IPS-18c (cell line): ENCODE data around the gene PIK3R1.

ENCODE experiments used
- H3K4me3 ChIP-seq: 2 replicates; pipeline ENCODE4 v1.7.0; 2013; ENCODE audit warnings: low read depth, mild to moderate bottlenecking, low read length, moderate library complexity; ENCODE audit not compliant: insufficient read depth
- H3K9me3 ChIP-seq: one replicate; pipeline ENCODE4 v1.6.1; 2013; ENCODE audit warnings: mild to moderate bottlenecking, low read length, moderate library complexity; ENCODE audit not compliant: control insufficient read depth, insufficient read depth

PIK3R1 gene

GRCh38 chr5:68272289-68272688 lies 56.7 kb downstream of the PIK3R1 start:
- Histone ChIP-seq H3K9me3 (no peaks in the 10 kb centered on the region), H3K4me3 (no peak overlapping the region)

DNA sequence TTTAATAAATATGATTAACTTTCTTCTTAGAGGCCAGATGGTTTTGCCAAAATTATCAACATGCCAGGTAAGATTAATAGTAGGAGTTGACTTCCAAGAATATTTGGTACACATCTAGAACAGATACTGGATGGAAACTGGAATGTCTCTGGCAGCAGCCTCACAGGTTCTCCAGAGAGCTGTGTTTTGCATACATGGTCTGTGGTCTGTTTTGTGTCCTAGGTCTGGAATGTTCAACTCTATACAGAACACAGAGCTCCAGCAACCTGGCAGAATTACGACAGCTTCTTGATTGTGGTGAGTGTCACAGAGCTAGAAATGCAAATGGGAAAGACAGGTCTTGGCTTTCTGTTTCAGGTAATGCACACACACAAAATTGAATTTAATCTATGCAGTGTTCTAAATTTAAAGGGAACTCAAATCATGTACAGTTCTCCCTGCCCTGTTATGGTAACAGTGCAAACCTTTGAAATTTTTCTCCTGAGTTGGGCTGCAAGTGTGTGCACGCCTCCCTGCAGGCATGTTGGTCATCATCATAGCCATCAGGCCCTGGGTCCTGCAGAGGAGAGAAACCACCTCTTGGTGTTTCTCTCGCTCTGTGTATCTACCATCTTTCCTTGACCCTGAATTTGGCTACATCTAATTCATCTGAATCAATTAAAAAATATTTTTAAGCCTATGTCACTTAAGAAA lies 58.3 kb downstream of the PIK3R1 start:
- Histone ChIP-seq H3K9me3 (no peaks in the 10 kb centered on the region), H3K4me3 (no peak overlapping the region)

DNA sequence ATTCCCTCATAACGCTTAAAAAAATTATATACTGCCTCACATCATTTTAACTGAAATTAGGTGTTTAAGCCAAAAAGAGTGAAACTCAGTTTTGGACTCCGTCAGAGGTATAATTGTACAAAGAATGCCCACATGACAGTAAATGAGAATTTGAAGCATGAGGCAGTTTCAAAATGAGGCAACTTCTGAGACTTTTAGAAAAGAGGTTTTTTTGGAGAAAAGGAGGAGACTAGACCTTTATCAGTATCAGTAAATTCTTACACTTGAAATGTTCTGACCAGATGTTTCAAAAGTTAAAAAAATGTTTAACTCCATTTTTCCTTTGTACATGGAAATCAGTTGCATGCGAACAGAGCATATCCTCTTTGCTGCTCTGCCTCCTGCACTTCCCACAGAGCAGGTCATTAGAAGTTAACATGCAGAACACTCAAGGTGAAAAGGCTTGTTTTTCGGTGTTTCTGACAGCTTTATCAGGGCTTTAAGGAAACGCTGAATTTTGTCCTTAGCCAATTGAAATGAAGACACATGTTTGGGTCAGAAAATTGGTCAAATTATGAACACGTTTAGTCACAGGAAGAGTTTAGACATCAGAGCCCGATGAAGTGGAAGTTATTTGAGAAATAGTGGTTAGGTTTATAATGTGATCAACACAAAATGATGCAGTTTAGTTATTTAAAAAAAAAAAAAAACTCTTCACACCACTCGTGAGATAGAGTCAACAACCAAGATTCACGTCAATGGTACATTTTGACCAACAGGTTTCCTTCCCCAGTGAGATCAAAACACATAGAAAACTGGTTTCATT lies 59.5 kb downstream of the PIK3R1 start:
- H3K4me3 ChIP-seq = no peak overlapping the region

DNA sequence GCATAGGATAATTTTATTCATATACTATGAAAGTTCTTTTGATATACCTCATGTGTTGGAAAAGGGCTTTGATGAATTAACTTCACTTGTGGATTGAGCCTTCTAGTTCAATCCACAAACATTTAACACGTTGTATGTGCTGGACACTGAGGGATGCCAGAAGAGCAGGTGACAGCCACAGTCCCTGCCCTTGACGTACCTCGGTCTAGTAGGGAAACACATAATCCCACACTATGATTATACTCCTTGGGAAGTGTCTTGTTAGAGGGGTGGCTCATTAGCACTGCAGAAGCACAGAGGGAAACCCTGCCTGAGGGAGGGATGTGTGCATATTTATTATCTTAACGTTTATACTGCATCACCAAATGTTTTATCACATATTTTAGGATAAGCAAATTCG lies 61.2 kb downstream of the PIK3R1 start:
- Histone ChIP-seq H3K9me3 (no peaks in the 10 kb centered on the region), H3K4me3 (no peak overlapping the region)

More for the DNA sequence above, 59.5 kb downstream of the PIK3R1 start:
- H3K9me3 ChIP-seq = no peaks in the 10 kb centered on the region

DNA sequence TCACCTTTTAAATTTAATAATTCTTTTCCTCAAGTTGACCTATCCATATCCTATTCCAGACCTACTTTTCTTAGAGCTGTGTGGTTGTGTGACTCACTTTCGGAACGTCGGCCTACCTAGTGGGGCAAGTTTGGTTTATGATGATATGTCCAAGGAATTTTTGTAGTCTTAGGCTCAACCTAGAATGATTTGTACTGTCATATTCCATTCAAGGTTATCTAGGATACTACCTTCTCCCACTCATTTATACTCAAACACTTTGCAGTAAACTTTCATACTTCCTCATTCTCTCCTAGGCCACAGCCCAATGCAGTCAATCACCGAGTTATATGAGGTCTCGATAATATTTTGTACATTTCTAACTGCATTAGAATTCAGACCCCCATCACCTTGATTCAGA lies 61.9 kb downstream of the PIK3R1 start:
- Histone ChIP-seq H3K9me3 (no peaks in the 10 kb centered on the region), H3K4me3 (no peak overlapping the region)

DNA sequence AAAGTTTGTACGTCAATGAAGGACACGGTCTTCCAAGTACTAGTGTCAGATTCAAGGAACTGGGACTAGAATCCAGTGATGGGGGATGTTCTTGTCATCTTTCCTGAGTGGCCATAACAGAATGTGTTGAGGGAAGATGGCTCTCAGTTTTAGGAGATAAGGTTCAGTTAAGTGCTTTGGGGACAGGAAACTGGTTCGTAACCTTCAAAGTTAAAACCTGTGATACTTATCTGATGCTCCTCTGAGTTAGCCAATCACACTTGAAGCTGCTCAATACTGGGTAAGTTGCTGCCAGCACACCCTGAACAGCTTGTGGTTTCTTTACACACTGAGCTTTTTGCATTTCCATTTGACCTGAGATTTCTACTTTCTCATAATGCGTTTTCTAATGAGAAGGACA lies 64.4 kb downstream of the PIK3R1 start:
- no peak overlapping the region for H3K4me3 ChIP-seq
- H3K9me3 ChIP-seq = no peaks in the 10 kb centered on the region

DNA sequence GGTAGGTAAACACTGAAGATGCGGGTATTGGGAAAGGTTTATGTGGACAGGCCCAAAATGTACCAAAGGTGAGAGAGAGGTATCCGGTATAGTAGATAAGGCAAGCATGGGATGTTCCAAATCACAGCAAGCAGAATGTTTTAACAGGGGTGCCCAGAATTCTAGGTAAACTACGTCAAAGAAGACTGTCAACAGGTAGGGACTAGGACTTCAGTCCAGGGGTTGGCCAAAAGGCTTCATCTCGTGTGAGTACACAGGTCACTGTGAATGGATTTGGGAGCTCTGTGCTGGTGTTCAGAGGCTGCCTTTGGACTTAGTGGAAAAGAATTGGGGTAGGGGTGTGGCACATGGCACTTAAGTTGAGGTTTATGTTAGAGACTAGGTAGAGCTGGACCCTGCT lies 66.4 kb downstream of the PIK3R1 start:
- Histone ChIP-seq H3K9me3 (no peaks in the 10 kb centered on the region), H3K4me3 (no peak overlapping the region)

GRCh38 chr5:68283766-68284165 lies 68.2 kb downstream of the PIK3R1 start:
- H3K4me3 ChIP-seq = no peak overlapping the region

DNA sequence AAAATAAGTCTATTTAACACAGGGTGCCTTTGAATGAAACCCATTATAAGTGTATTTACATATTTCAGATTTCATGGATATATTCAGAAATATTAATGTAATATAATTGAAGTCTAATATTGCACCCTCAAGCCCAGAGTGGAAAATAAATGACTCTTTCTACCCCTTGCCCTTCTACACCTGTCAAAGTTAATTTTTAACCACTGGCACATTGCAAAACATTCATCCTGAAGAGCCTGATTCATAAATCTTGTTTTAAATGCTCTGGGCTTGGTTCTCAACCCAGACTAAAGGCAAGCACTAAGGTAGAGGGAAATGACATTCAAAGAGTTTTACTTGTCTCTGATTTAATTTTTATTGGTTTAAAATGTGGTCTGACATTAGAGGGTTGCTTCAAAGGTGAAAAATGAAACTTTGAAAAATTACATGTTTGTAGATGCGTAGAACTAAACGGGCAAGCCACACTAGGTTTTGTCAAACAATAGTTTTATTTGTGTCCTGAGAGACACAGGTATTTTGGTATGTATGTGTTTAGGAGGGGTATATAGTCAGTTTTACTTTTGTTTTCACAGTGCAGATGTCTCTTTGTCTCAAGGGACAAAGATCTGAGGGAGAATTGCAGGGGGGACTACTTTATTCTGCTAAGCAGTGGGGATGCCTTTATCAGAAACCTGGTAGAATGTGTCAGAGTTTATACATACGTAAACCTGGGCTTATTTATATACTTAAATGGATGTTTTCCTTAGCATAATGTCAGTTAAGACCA lies 69.7 kb downstream of the PIK3R1 start:
- Histone ChIP-seq H3K9me3 (no peaks in the 10 kb centered on the region), H3K4me3 (no peak overlapping the region)

More at GRCh38 chr5:68283766-68284165, 68.2 kb downstream of the PIK3R1 start:
- no peaks in the 10 kb centered on the region for H3K9me3 ChIP-seq

DNA sequence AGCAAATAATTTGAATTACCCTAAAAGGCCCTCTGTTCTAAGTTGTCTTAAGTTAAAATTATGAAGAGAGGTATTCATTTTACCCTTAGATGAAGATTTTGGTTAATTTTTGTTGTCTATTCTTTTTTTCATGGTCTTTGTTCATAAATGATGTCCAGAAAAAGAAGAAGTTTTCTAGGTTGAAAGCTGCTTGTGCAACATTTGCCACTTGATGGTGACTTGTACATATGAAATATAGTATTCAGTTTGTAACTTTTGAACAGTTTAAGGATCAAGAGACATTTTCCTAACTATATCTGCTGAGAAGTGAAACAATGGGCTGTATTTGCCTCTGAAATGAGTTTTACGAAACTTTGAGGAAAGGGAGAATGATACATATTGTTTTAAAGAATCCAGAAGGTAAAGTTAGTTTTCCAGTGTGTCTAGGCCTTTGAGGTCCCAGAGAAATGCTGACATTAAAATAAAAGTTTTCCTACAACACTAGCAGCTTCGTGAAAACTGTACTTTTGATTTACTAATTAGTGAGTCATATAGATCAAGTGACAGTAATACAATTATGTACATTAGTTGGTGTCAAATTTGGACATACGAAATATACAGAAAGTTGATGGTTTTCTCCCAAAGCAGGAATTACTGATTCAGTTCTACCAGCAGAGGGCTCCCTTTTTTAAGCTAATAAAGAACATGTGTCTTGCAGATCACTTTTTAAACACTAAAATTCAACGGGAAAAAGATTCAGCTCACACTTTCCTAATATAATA lies 70.5 kb downstream of the PIK3R1 start:
- H3K4me3 ChIP-seq = no peak overlapping the region
- no peaks in the 10 kb centered on the region for H3K9me3 ChIP-seq

DNA sequence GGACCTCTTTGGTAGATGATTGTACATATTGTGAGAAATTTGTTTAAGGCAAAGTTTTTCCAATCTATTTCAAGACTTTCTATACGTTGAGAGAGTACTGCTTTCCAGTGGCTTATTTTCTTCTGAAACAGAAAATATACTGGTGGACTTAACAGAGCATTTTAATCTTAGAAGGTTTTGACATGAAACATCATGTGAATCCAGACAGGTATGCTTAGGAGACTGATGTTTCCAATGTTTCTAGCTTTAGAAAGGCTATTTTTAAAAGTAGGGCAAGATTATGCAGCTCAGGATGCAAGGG lies 71.0 kb downstream of the PIK3R1 start:
- Histone ChIP-seq H3K9me3 (no peaks in the 10 kb centered on the region), H3K4me3 (no peak overlapping the region)

DNA sequence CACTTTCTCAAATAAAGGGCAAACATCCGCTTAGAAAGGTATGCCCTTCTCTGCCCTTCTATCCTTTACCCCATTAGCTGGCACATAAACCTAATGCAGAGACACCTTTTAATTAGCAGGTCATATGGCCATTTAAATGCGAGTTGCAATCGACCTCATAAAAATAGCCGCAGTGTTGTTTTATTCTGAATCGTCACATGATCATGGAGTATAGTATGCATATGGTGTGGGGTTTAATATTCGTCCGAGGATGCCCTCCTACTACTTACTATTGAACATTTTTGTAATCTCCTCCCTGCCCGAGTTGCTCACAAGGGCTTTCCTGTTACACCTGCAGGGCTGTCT lies 72.0 kb downstream of the PIK3R1 start:
- Histone ChIP-seq H3K9me3 (no peaks in the 10 kb centered on the region), H3K4me3 (peak overlapping the region; percentile 59; the same call in 1 of the 2 replicates)

DNA sequence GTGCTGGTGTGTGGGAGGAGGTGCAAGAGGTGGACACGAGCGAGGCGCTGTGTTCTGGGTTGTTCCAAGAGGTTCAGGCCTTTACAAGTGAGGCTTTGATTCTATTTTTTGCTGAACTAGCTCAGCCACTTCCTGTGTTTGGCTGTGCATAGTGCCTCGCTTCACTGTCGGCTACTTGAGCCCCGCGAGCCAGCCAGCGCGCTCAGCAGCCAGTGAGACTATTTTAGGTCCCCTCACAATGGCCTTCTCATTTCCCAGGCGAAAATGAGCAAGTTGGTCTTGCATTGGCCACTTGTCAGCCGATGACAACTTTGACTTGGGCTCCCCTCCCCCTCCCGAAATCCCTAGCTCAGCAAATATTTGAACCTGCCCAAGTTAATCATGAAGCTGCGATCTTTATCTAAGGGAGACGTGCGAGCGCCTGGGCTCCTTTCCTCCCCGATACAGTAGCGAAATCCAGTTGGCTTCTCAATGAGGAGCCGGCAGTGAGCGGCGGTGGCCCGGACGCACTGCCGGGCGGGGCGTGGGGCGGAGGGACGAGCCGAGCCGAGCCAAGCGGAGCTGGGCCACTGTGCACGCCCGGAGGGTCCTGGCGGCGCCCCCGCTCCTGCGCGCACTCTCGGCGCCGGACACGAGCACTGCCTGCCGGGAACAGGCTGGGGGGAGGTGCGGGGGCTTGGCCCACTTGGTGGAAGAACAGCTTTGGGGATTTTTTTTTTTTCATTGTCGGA lies 72.6 kb downstream of the PIK3R1 start:
- H3K9me3 ChIP-seq = no peaks in the 10 kb centered on the region
- H3K4me3 ChIP-seq = peak overlapping the region; percentile 59

DNA sequence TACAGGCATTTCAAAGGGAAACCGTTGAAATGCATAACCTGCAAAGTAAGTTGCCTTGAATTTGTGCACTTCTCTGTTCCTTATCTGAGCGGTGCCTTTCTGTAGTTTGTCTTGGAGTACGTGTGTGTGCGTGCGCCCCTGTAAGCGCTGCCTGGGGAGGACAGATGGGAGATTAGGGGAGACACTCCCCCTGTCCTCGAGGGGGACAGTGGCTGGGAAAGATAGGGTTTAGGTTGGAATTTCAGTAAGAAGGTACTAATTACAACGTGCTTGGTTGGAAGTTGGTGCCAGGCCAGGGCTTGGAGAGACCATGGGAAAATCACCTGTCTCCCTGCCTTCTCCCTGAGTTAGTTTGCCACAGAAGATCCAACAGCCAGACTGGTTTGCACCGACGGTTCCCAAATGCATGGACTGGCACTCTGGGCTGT lies 73.2 kb downstream of the PIK3R1 start:
- Histone ChIP-seq H3K9me3 (no peaks in the 10 kb centered on the region), H3K4me3 (peak overlapping the region; percentile 59)

DNA sequence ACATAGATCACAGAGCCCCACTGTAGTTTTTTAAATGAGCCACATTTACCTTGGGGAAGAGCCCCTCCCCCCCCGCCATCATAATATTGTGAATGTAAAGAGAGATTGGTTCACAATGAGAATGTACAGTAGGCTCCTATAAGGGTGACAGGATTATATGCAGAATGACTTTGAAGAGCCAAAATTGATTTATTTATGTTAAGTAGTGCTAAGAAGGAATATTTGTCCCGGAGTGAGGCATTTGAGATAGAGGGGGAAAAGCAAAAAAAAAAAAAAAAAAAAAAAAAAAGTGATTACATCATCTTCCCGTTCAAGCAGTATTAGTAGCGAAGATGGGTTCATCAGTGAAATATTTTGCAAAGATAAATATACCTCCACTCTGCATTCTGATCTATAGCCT lies 73.9 kb downstream of the PIK3R1 start:
- H3K9me3 ChIP-seq = no peaks in the 10 kb centered on the region
- H3K4me3 ChIP-seq = no peak overlapping the region

DNA sequence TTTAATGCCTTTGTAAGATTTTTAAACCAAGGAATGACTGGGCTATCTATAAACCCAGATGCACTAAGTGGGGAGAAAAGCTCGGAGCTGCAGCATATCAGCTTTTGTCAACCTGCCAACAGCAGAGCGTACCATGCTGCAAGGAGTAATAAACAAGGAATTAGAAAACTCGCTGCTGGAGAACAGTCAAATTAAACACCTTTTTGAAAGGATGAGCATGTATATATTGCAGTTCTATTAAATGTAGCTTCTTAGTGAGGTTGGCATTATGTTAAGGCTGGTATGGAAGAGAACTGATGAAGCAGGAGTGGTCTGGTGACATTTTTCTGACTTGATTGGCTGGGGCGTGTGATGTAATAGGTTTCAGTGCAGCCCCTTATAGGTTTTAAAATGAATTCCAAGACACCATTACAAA lies 74.7 kb downstream of the PIK3R1 start:
- no peaks in the 10 kb centered on the region for H3K9me3 ChIP-seq
- no peak overlapping the region for H3K4me3 ChIP-seq

DNA sequence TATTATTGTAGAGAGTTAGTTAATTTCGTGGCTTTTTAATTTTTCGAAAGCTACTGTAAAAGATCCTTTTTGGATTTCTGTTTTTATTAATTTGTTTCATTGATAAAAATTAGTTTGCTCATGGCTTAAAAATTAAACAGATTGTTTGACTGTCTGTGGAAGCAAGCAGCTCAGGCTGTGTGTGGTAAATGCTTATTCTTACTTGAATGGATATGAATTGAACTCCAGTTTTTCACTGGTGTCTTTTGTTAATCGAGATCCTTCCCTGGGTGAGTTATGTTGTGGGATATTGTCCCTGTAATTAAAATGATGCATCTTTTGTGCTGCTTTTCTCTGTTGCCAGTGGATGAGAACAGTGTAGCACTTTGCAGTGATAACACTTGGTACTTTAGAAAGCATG lies 75.3 kb downstream of the PIK3R1 start:
- no peaks in the 10 kb centered on the region for H3K9me3 ChIP-seq
- H3K4me3 ChIP-seq = no peak overlapping the region
